ENCODE measurements around the gene COMT.
"Not testable (repeated sequence)": the region's sequence is repeated elsewhere in the genome, so short reads cannot be mapped to it uniquely, and the experiment has no call there.

Gene COMT

DNA sequence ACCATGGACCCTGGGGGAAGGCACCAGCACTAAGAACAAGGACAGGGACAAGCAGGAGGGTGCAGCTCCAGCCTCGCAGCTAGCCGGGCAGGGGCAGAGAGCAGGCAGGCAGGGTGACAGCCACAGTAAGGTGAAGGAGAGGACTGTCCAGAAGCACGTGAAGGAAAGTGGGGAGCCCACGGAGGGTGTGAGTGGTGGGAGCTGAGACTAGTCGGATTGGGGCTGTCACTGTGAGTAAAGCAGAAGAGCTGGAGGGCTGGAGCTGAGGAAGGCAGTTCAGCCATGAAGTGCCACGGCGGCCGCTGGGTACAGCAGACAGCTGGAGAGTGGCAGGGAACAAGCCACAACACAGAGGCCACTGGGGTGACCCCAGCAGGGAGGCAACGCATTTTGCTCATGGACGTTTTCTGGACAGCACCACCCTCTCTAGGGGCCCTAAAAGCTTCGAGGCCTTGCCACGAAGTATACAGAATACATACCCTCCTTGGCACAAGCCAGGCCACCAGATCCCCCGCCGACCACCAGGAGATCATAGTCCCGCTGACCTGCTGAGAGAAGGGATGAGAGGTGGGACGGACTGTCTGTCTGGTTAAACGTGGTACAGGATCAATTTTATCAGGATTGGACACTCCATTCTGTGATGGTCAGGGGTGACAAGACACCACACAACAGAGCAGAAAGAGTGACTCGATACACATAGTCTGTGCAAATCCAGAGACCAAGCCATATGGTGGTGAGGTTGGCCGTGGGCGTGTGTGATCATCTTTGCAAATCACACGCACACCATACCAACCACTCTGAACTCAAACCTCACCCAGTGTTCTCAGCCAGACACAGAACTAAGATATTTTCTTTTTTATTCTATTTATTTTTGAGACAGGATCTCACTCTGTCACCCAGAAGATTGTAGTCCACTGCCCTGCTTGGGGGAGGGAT, 10.8 kb upstream of the COMT start:
- DNase-seq = no peak

DNA sequence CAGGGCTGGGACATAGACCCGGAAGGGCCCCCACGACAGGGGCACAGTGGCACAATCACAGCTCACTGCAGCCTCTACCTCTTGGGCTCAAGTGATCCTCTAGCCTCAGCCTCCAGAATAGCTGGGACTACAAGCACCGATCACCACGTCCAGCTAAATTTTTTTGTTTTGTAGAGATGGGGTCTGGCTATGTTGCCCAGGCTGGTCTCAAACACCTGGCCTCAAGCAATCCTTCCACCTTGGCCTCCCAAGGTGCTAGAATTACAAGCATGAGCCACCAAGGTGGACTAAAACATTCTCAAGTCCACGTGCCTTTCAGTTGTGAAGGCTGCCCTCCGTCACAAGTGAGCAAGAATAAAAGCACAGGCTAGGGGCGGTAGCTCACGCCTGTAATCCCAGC, 10.1 kb upstream of the COMT start:
- DNase-seq = no peak

DNA sequence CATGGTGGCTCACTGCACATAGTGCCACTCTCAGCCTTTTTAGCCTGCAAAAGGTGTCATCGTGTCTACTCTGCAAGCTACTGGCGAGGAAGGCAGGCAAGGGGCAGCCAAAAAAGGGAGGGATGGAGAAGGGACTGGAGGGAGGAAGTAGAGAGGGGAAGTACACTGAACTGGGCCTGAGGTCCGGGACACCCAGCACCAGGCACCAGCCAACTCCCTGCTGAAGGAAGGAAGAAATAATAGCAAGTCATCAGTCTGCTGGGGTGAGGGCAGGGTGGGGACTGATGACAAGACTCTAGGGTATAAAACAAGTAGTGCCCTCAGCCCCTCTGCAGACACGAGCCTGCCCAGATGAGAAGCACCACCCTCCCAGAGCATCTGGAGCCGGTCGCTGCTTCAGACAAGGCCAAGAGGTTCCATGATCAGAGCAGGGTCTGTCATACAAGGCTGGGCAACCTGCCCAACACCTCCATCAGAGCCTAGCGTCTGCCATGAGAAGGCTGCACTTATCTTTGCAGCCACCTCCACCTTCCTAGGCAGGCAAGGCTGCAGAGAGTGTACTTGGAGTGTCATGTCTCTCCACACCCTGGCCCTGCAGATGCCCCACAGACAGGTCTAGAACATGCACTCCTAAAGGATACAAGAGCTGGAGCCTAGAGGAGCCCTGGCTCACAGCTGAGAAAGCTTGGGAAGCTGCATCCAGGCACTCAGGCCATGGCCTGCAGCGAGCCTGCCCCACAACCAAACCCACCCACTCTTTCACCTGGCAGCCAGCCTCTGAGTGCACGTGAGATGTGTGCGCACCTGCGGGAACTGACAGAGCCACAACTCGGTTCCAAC, 9.0 kb upstream of the COMT start:
- no peak for DNase-seq

- DNase-seq = no peak
Measured at GRCh38 chr22:19933341-19934241, 8.0 kb upstream of the COMT start.

- not testable (repeated sequence) for DNase-seq
Measured at GRCh38 chr22:19935123-19935718, 6.4 kb upstream of the COMT start.

DNA sequence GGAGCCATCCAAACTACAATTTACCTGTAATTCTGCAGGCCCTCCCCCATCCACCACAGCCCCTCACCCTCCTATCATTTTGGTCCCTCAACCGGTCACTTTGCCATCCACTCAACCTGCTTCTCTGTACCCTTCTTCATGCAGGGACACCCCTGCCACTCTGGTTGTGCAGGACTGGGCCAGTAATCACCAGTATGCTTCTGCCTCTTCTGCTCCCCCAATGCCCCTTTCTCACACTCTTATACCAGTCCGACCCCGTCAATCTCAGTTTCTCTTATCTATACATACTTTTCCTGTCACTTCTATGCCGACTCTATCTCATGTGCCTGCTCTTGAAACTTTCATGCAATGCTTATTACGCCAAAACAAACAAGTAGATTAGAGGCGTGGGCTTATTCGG, 5.1 kb upstream of the COMT start:
- no peak for DNase-seq

DNA sequence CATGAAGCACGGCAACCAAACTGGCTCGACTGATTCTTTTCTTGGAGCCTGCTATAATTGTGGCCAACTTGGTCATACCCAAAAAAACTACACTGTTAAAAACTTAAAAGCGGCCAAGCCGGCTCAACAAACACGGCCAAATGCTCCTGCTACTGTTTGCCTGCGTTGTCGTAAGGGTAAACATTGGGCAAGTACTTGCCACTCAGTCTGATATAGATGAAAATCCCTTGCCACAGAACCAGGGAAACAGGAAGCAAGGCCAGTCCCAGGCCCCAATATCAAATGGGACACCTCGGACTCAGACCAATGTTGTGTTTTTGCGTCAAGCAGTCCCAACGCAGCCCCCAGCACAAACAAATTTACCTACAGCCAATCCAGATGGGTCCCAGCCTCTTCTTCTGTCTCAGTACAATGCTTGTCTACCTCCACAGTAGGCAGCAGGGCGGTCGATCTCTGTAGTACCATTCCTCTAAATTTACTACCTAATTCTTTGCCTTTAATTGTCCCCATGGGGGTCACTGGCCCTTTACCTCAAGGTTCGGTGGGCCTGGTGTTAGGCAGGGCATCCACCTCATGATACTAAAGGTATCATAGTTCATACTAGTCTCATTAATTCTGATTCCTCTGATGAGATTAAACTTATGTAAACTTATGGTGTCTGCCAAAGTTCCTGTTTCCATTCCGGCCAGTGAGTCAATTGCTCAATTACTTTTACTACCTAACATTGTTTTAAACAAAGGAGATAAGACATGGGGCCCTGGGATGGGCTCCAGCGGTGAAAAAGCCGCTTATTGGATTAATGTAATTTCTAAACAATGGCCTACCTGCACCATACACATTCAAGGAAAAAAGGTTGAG, 3.7 kb upstream of the COMT start:
- no peak for DNase-seq

- DNase-seq = no peak
Measured at GRCh38 chr22:19940536-19941364, 822 bp upstream of the COMT start.

DNA sequence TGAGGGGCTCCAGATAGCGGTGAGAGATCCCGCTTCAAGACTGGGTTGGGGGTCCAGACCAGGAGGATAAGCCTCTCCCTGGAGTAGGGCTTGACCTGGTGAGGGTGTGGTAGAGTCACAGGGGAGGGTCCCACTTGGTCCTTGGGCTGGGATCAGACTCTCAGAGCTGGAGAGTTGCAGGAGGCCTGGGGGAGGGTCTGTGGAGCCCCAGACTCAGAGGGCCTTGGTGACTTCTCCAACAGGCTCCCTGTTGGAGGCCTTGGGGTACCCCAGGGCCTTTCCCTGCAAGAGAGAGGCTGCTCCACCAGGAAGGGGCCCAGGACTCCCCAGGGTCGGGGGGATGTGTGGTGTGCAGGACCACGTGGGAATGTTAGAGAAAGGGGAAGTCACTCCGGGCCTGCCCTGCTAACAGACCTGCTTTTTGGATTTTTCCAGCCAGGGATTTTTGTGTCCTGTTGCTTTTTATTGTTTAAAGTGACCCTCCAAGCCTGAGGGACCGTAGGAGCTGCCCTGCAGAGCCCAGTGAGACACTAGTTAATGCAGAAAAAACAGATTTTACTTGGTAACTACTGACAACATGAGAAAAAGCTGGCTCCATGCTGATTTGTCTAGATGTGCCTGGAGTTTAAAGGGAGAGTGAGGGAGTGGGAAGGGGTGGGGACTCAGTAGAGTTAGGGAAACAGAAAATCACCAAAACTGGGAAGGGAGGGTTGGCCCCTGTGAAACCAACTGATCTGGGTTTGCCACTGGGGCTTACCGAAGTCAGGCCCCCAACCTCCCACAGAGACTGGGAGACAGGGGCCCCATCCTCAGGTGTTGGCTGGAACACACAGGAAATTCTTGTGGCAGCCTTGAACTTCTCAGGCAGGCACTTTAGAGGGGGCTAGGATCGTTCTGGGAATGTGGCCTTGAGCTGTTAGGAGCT, 847 bp downstream of the COMT start:
- peak; percentile 24 to 37 for DNase-seq

- DNase-seq = no peak
Measured at GRCh38 chr22:19943082-19944026, 1.8 kb downstream of the COMT start.

DNA sequence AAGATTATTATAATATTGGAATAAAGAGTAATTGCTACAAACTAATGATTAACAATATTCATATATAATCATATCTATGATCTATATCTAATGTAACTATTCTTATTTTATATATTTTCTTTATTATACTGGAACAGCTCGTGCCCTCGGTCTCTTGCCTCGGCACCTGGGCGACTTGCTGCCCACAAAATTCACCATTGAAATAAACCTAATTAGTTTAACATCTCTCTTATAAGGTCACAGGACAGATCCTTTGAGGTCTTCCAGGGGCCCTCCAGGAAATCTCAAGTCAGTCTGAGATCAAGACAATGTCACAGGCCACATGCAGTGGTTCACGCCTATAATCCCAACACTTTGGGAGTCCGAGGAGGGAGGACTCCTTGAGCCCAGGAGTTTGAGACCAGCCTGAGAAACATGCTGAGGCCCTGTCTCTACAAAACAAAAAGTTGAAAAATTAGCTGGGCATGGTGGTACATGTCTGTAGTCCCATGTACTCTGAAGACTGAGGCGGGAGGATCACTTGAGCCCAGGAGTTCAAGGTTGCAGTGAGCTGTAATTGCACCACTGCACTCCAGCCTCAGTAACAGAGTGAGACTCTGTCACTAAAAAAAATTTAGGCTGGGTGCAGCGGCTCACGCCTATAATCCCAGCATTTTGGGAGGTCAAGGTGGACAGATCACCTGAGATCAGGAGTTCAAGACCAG, 6.6 kb downstream of the COMT start:
- no peak for DNase-seq

- no peak for DNase-seq
Measured at GRCh38 chr22:19951346-19951745, 9.8 kb downstream of the COMT start.

- DNase-seq = no peak
Measured at GRCh38 chr22:19955241-19956128, 13.9 kb downstream of the COMT start.

GRCh38 chr22:19957445-19957844, 15.9 kb downstream of the COMT start:
- no peak for DNase-seq

GRCh38 chr22:19958083-19959042, 16.8 kb downstream of the COMT start:
- DNase-seq = no peak

Measured in stimulated activated CD4-positive, alpha-beta T cell treated with anti-CD3 and anti-CD28 coated beads, Interleukin-2, amount 100 ng/mL, for 24 hours (primary cell).